Measurements from ENCODE around the gene B9D1. TPM values are rescaled to one million over a fixed set of nuclear protein-coding genes. Genes with fewer than 3 reads are reported as not detected.

B9D1 gene
- total and polyA plus RNA-seq, 9 of the 15 experiments (the other 6 are each of a cell fraction or from before 2014, with no cell fraction given): 8.9 to 28.0 (median 17.9) TPM

DNA sequence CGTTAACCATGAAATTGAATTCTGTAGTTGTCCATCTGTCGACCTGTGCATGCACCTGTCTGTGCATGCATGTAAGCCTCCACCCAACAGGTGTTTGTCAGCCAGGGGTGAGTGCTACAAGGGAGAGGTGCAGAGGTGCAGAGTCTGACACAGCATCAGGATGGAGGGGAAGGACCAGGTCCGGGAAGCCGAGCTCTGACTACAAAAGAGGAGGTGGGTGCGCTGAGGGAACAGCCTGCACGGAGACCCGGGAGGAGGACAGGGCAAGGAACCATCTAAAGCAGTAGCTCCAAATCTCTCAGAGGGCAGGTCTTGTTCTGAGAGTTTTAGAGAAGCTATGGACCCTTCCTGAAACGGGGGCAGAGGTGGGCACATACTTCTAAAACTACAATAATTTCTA, 54.1 kb downstream of the B9D1 start:
- 84% methylated on average over 7 of the region's 8 CpGs for WGBS (ENCODE audit: insufficient coverage, low coverage, missing lambda C conversion rate)
- TF ChIP-seq BCL6 (CRISPR knock-in tag; IDR thresholded peaks at IDR 0.05) (no peak), BRF1 (IDR thresholded peaks at IDR 0.05; ENCODE audit: borderline replicate concordance, extremely low read depth, insufficient read length) (no peak), RCOR1 (IDR thresholded peaks at IDR 0.05; ENCODE audit: borderline replicate concordance in 1 of 2, low read depth in 2 of 2, low read length in 2 of 2) (no peak), ZFPM2 (CRISPR knock-in tag; IDR thresholded peaks at IDR 0.05) (no peak), SIX5 (IDR thresholded peaks at IDR 0.05; ENCODE audit: borderline replicate concordance in 1 of 2, insufficient read depth in 1 of 2, low read depth in 1 of 2, low read length in 2 of 2) (no peak)
- TF ChIP-seq, protein P1, sequence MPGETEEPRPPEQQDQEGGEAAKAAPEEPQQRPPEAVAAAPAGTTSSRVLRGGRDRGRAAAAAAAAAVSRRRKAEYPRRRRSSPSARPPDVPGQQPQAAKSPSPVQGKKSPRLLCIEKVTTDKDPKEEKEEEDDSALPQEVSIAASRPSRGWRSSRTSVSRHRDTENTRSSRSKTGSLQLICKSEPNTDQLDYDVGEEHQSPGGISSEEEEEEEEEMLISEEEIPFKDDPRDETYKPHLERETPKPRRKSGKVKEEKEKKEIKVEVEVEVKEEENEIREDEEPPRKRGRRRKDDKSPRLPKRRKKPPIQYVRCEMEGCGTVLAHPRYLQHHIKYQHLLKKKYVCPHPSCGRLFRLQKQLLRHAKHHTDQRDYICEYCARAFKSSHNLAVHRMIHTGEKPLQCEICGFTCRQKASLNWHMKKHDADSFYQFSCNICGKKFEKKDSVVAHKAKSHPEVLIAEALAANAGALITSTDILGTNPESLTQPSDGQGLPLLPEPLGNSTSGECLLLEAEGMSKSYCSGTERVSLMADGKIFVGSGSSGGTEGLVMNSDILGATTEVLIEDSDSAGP (CRISPR knock-in tag; IDR thresholded peaks at IDR 0.05): no peak
- Histone ChIP-seq H3K9ac (ENCODE audit: insufficient read depth in 1 of 2, low read depth in 2 of 2, low read length in 2 of 2) (no peak overlapping the region), H2AFZ (ENCODE audit: low read depth, low read length) (no peak overlapping the region), H3K9me1 (ENCODE audit: control insufficient read depth, insufficient read depth, low read length) (peaks cover 7% of the 10 kb centered on the region), H3K4me3 (no peak overlapping the region), H3K79me2 (ENCODE audit: control insufficient read depth, insufficient read depth, low read length) (peaks cover 7% of the 10 kb centered on the region; the same call in 1 of the 3 replicates), H3K4me2 (ENCODE audit: insufficient read depth, low read length) (no peak overlapping the region), H3K27me3 (ENCODE audit: control insufficient read depth in 2 of 2, insufficient read depth in 2 of 2, low read length in 2 of 2) (no peaks in the 10 kb centered on the region), H3K4me1 (replicated peaks in 1 of 2; ENCODE audit: control insufficient read depth in 2 of 2, insufficient read depth in 2 of 2, low read length in 2 of 2) (peaks cover 23 to 31% of the 10 kb centered on the region in 2 experiments), H3K27ac (ENCODE audit: extremely low read depth, low read depth, low read length) (no peak overlapping the region), H3K9me3 (replicated peaks; ENCODE audit: control insufficient read depth, insufficient read depth, low read depth, low read length) (no peaks in the 10 kb centered on the region), H4K20me1 (replicated peaks; ENCODE audit: control insufficient read depth, insufficient read depth, low read length) (no peaks in the 10 kb centered on the region), H3K36me3 (ENCODE audit: control insufficient read depth, insufficient read depth, low read length) (peaks cover 14% of the 10 kb centered on the region; the same call in 2 of the 3 replicates)
- CTCF ChIA-PET (ENCODE audit: low intra/inter-chr PET ratio): no interaction called here
- no peak for ATAC-seq
- BruUV-seq (replicated peaks): no TSS peak
- FAIRE-seq: no peak
- POLR2A ChIA-PET: interaction anchor here (2.7 kb wide), 1 partner anchor 13 kb away, joined by 9 read pairs; no protein-coding TSS in a partner anchor
- in situ Hi-C loops (cut with MboI): no loop called here
- intact Hi-C loops (cut with micrococcal nuclease): no loop called here
- no peak for DNase-seq (ENCODE audit: extremely low read depth in 1 of 4, low spot score in 3 of 4)

Measured in K562 (cell line).